B cell (primary cell): Measurements from ENCODE around the gene ADCY1.

Source experiments
- CTCF ChIP-seq: fragments of 200-600 bp; IDR thresholded peaks from one replicate; pipeline ENCODE4 v1.8.0; 2022; ENCODE audit warnings: antibody characterized with exemption, mild to moderate bottlenecking
- EZH2 ChIP-seq: IDR thresholded peaks from 2 replicates; pipeline ENCODE4 v1.6.1; 2012; ENCODE audit warnings: borderline replicate concordance, low read depth, mild to moderate bottlenecking, moderate library complexity, low read length; ENCODE audit not compliant: insufficient read depth, poor library complexity, severe bottlenecking

GRCh38 chr7:45609180-45609579 is 35.0 kb downstream of the ADCY1 start:
- no peak for TF ChIP-seq EZH2
- no peak for TF ChIP-seq CTCF
